ENCODE results near the gene DPY19L1. TPM values are rescaled to one million over a fixed set of nuclear protein-coding genes. Genes with fewer than 3 reads are reported as not detected.

The DPY19L1 gene
- polyA plus RNA-seq, 1 experiment = 40.5 TPM

- Histone ChIP-seq H3K9me3 (ENCODE audit: control insufficient read depth, insufficient read depth, low read length) (no peaks in the 10 kb centered on the region; the same call in 1 of the 2 replicates), H3K4me3 (ENCODE audit: low read depth, low read length) (peak overlapping the region; percentile 76), H3K27me3 (ENCODE audit: control insufficient read depth, insufficient read depth, low read length) (no peaks in the 10 kb centered on the region), H3K27ac (ENCODE audit: low read depth, low read length) (peak overlapping the region; percentile 1)
- no peak for DNase-seq (ENCODE audit: low read depth, low spot score)
- no peak for TF ChIP-seq CTCF (IDR thresholded peaks at IDR 0.05; ENCODE audit: low read depth, low read length)
- ChIA-PET POLR2A (no interaction called here), CTCF (no interaction called here)
These were observed 1.7 kb downstream of the DPY19L1 start for GRCh38 chr7:35035511-35035961.

GRCh38 chr7:35032166-35032565 is 5.1 kb downstream of the DPY19L1 start:
- Histone ChIP-seq H3K9me3 (ENCODE audit: control insufficient read depth, insufficient read depth, low read length) (no peaks in the 10 kb centered on the region; the same call in 1 of the 2 replicates), H3K27me3 (ENCODE audit: control insufficient read depth, insufficient read depth, low read length) (no peaks in the 10 kb centered on the region), H3K27ac (ENCODE audit: low read depth, low read length) (no peak overlapping the region), H3K4me3 (ENCODE audit: low read depth, low read length) (no peak overlapping the region)
- TF ChIP-seq CTCF (IDR thresholded peaks at IDR 0.05; ENCODE audit: low read depth, low read length) = no peak
- DNase-seq (ENCODE audit: low read depth, low spot score) = no peak
- ChIA-PET CTCF (no interaction called here), POLR2A (no interaction called here)

GRCh38 chr7:35030848-35031247 is 6.4 kb downstream of the DPY19L1 start:
- TF ChIP-seq CTCF (IDR thresholded peaks at IDR 0.05; ENCODE audit: low read depth, low read length) = no peak
- DNase-seq (ENCODE audit: low read depth, low spot score) = no peak
- H3K27ac ChIP-seq (ENCODE audit: low read depth, low read length) = no peak overlapping the region
- no peaks in the 10 kb centered on the region for H3K27me3 ChIP-seq (ENCODE audit: control insufficient read depth, insufficient read depth, low read length)
- CTCF ChIA-PET = no interaction called here
- POLR2A ChIA-PET = no interaction called here
- H3K4me3 ChIP-seq (ENCODE audit: low read depth, low read length) = no peak overlapping the region
- no peaks in the 10 kb centered on the region for H3K9me3 ChIP-seq (ENCODE audit: control insufficient read depth, insufficient read depth, low read length)

DNA sequence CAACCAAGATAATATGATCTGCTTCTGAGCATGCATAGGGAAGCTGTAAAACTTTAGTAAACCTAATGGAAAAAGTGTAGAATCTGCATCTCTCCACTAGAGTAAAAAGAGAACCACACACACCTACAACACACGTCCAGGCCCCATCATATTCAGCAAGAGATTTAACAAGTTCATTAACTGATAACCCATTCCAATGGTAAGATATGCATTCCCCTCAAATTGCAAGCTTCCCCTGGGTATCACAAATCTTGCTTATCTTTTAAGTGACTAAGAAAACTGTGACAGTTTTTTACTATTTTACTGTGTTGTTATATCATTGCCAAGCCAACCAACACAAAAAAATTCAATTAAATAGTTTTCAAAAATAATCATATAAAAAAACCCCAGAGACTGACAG is 8.0 kb downstream of the DPY19L1 start:
- no peaks in the 10 kb centered on the region for H3K27me3 ChIP-seq (ENCODE audit: control insufficient read depth, insufficient read depth, low read length)
- TF ChIP-seq CTCF (IDR thresholded peaks at IDR 0.05; ENCODE audit: low read depth, low read length) = no peak
- no peak overlapping the region for H3K27ac ChIP-seq (ENCODE audit: low read depth, low read length)
- no peak for DNase-seq (ENCODE audit: low read depth, low spot score)
- POLR2A ChIA-PET = no interaction called here
- no peak overlapping the region for H3K4me3 ChIP-seq (ENCODE audit: low read depth, low read length)
- H3K9me3 ChIP-seq (ENCODE audit: control insufficient read depth, insufficient read depth, low read length) = no peaks in the 10 kb centered on the region
- CTCF ChIA-PET = no interaction called here

- H3K27me3 ChIP-seq (ENCODE audit: control insufficient read depth, insufficient read depth, low read length) = no peaks in the 10 kb centered on the region
- no peak overlapping the region for H3K4me3 ChIP-seq (ENCODE audit: low read depth, low read length)
- ChIA-PET POLR2A (no interaction called here), CTCF (interaction anchor here (1.4 kb wide), 1 partner anchor 10 kb away, joined by 7 read pairs; the partner anchor contains the start of gene DPY19L1)
- no peak overlapping the region for H3K27ac ChIP-seq (ENCODE audit: low read depth, low read length)
- no peaks in the 10 kb centered on the region; the same call in 1 of the 2 replicates for H3K9me3 ChIP-seq (ENCODE audit: control insufficient read depth, insufficient read depth, low read length)
- no peak for TF ChIP-seq CTCF (IDR thresholded peaks at IDR 0.05; ENCODE audit: low read depth, low read length)
- no peak for DNase-seq (ENCODE audit: low read depth, low spot score)
These were observed 11.1 kb downstream of the DPY19L1 start for GRCh38 chr7:35026150-35026549.
